COLO829 (cell line): ENCODE measurements around the gene NPLOC4.
A peak's percentile ranks its signal among the peaks of the same experiment; 100 is the strongest.

ENCODE experiments used
- DNase-seq: peaks from one replicate; pipeline ENCODE4 v3.0.0; 2012; ENCODE audit warnings: low spot score

The NPLOC4 gene

GRCh38 chr17:81662002-81662401 is 25.1 kb upstream of the NPLOC4 start:
- DNase-seq = no peak

- DNase-seq = no peak
Measured at GRCh38 chr17:81660441-81660840, 23.5 kb upstream of the NPLOC4 start.

GRCh38 chr17:81659038-81659437 is 22.1 kb upstream of the NPLOC4 start:
- no peak for DNase-seq

- DNase-seq = no peak
Measured at GRCh38 chr17:81656835-81657234, 19.9 kb upstream of the NPLOC4 start.

GRCh38 chr17:81656118-81656743 is 19.3 kb upstream of the NPLOC4 start, which contains the start of gene PDE6G:
Gene PDE6G (minus strand): TSS chr17:81656542. CDS start chr17:81653305, 3,237 bp downstream.
- DNase-seq = no peak

- DNase-seq = no peak
Measured at GRCh38 chr17:81655378-81656117, 18.6 kb upstream of the NPLOC4 start.

GRCh38 chr17:81652906-81653771 is 16.2 kb upstream of the NPLOC4 start:
- no peak for DNase-seq

GRCh38 chr17:81651692-81652091 is 14.8 kb upstream of the NPLOC4 start:
- peak; percentile 28 for DNase-seq

GRCh38 chr17:81650951-81651350 is 14.0 kb upstream of the NPLOC4 start:
- no peak for DNase-seq

GRCh38 chr17:81648707-81649085 is 11.8 kb upstream of the NPLOC4 start:
- no peak for DNase-seq

- no peak for DNase-seq
Measured at GRCh38 chr17:81648013-81648706, 11.2 kb upstream of the NPLOC4 start.

GRCh38 chr17:81647640-81648012 is 10.7 kb upstream of the NPLOC4 start:
- no peak for DNase-seq

- no peak for DNase-seq
Measured at GRCh38 chr17:81646869-81647600, 10.1 kb upstream of the NPLOC4 start.

- no peak for DNase-seq
Measured at GRCh38 chr17:81644976-81645952, 8.4 kb upstream of the NPLOC4 start.

- no peak for DNase-seq
Measured at GRCh38 chr17:81644496-81644895, 7.6 kb upstream of the NPLOC4 start.

- DNase-seq = peak; percentile 70
Measured at GRCh38 chr17:81641825-81642489, 5.0 kb upstream of the NPLOC4 start.

GRCh38 chr17:81640011-81640410 is 3.1 kb upstream of the NPLOC4 start:
- no peak for DNase-seq

- no peak for DNase-seq
Measured at GRCh38 chr17:81638683-81639082, 1.8 kb upstream of the NPLOC4 start.

GRCh38 chr17:81635973-81636504 is 873 bp downstream of the NPLOC4 start:
- DNase-seq = no peak
